HepG2 (cell line): Measurements from ENCODE around the gene ETFA. TPM values are rescaled to one million over a fixed set of nuclear protein-coding genes. Genes with fewer than 3 reads are reported as not detected.
A peak's percentile ranks its signal among the peaks of the same experiment; 100 is the strongest.

Source experiments
- ATAD3A ChIP-seq: sonication (generic); formaldehyde crosslinking; IDR thresholded peaks from 2 replicates; pipeline ENCODE4 v1.4.0; 2020; ENCODE audit warnings: missing genetic modification reagents
- BATF2 ChIP-seq: sonication (generic); formaldehyde crosslinking; IDR thresholded peaks from 2 replicates; pipeline ENCODE4 v1.8.0; 2022; ENCODE audit warnings: mild to moderate bottlenecking, missing genetic modification reagents, moderate library complexity
- CENPT ChIP-seq: sonication (generic); formaldehyde crosslinking; IDR thresholded peaks from 2 replicates; pipeline ENCODE4 v1.8.0; 2022; ENCODE audit warnings: low read depth, mild to moderate bottlenecking, moderate library complexity, missing genetic modification reagents
- CREB1 ChIP-seq, 2 experiments: fragments of 450-650 bp in 1 of 2; IDR thresholded peaks; 2 replicates each; pipeline ENCODE4 v1.6.1; 2016 to 2017; ENCODE audit warnings: control low read depth in 1 of 2, mild to moderate bottlenecking in 1 of 2, missing compliant biosample characterization in 1 of 2, missing genetic modification characterization in 1 of 2
- CTCF ChIP-seq: sonication (generic); formaldehyde crosslinking; IDR thresholded peaks from 2 replicates; pipeline ENCODE4 v1.5.0; 2020; ENCODE audit warnings: mild to moderate bottlenecking, missing genetic modification reagents, moderate library complexity
- DMAP1 ChIP-seq: IDR thresholded peaks from 2 replicates; pipeline ENCODE4 v1.6.1; 2016
- ETV5 ChIP-seq: IDR thresholded peaks from 2 replicates; pipeline ENCODE4 v1.6.1; 2018; ENCODE audit warnings: missing biosample characterization, missing genetic modification reagents, inconsistent platforms, borderline replicate concordance
- HNRNPUL1 ChIP-seq: fragments of 200-400 bp; formaldehyde crosslinking; IDR thresholded peaks from 2 replicates; pipeline ENCODE4 v1.6.1; 2017; ENCODE audit warnings: low read depth, mild to moderate bottlenecking, low read length, moderate library complexity
- JARID2 ChIP-seq: sonication (generic); formaldehyde crosslinking; IDR thresholded peaks from 2 replicates; pipeline ENCODE4 v1.8.1; 2023; ENCODE audit warnings: missing genetic modification reagents, inconsistent platforms; ENCODE audit not compliant: insufficient replicate concordance
- KLF9 ChIP-seq: IDR thresholded peaks from 2 replicates; pipeline ENCODE4 v1.6.1; 2016; ENCODE audit warnings: low read depth
- NFYB ChIP-seq: sonication (generic); formaldehyde crosslinking; IDR thresholded peaks from 2 replicates; pipeline ENCODE4 v1.4.0; 2020; ENCODE audit warnings: missing genetic modification reagents
- NONO ChIP-seq, 2 experiments: fragments of 450-650 bp in 1 of 2; sonication (generic) in 1 of 2; formaldehyde crosslinking in 1 of 2; IDR thresholded peaks in 1 of 2; conservative IDR thresholded peaks in 1 of 2; 2 replicates each; pipeline versions ENCODE4 v1.6.1 to v1.8.0; 2017 to 2022; ENCODE audit warnings: mild to moderate bottlenecking in 1 of 2, missing genetic modification reagents in 1 of 2, moderate library complexity in 1 of 2
- NR0B2 ChIP-seq: sonication (generic); formaldehyde crosslinking; IDR thresholded peaks from 2 replicates; pipeline ENCODE4 v1.4.0; 2020; ENCODE audit warnings: mild to moderate bottlenecking, missing genetic modification reagents
- NR1H2 ChIP-seq: sonication (generic); formaldehyde crosslinking; IDR thresholded peaks from 2 replicates; pipeline ENCODE4 v1.8.1; 2022; ENCODE audit warnings: low read depth, missing genetic modification reagents, borderline replicate concordance
- TCF7L2 ChIP-seq: IDR thresholded peaks from 2 replicates; pipeline ENCODE4 v1.6.1; 2011; ENCODE audit warnings: mild to moderate bottlenecking, low read depth, low read length, moderate library complexity
- THAP7 ChIP-seq: sonication (generic); formaldehyde crosslinking; IDR thresholded peaks from 2 replicates; pipeline ENCODE4 v1.8.1; 2023; ENCODE audit warnings: mild to moderate bottlenecking, missing genetic modification reagents
- THYN1 ChIP-seq: sonication (generic); formaldehyde crosslinking; IDR thresholded peaks from 2 replicates; pipeline ENCODE4 v1.8.1; 2023; ENCODE audit warnings: low read depth, mild to moderate bottlenecking, moderate library complexity, missing genetic modification reagents, borderline replicate concordance
- TSC22D2 ChIP-seq: sonication (generic); formaldehyde crosslinking; IDR thresholded peaks from 2 replicates; pipeline ENCODE4 v1.5.1; 2020; ENCODE audit warnings: missing genetic modification reagents, mild to moderate bottlenecking, borderline replicate concordance
- ZBTB2 ChIP-seq: sonication (generic); formaldehyde crosslinking; IDR thresholded peaks from 2 replicates; pipeline ENCODE4 v1.8.0; 2022; ENCODE audit warnings: low read depth, missing genetic modification reagents
- ZEB1 ChIP-seq: IDR thresholded peaks from 2 replicates; pipeline ENCODE4 v1.6.1; 2012; ENCODE audit warnings: mild to moderate bottlenecking, low read depth, inconsistent platforms; ENCODE audit not compliant: insufficient replicate concordance
- ZNF547 ChIP-seq: sonication (generic); formaldehyde crosslinking; IDR thresholded peaks from 2 replicates; pipeline ENCODE4 v1.5.1; 2020; ENCODE audit warnings: mild to moderate bottlenecking, missing genetic modification reagents
- ZNF576 ChIP-seq: sonication (generic); formaldehyde crosslinking; IDR thresholded peaks from 2 replicates; pipeline ENCODE4 v1.4.0; 2020; ENCODE audit warnings: mild to moderate bottlenecking, missing genetic modification reagents
- ZNF816 ChIP-seq: sonication (generic); formaldehyde crosslinking; IDR thresholded peaks from 2 replicates; pipeline ENCODE4 v1.8.0; 2022; ENCODE audit warnings: missing genetic modification reagents, mild to moderate bottlenecking, borderline replicate concordance
- polyA plus RNA-seq, 8 experiments: library from polyadenylated mRNA; depleted of rRNA in 3 of 8; stranded (reverse) in 7 of 8; unstranded in 1 of 8; fragments of >200 nt; fragmentation: Illumina TruSeq in 4 of 8; extraction: Trizol in 4 of 8; gene quantifications; 2 replicates each; pipeline versions ENCODE4 v1.2.1 to v1.2.3, GENCODE V29; 2011 to 2016; ENCODE audit warnings: low read depth in 4 of 8, missing spikeins in 1 of 8, mixed read lengths in 1 of 8; ENCODE audit not compliant: insufficient read depth in 1 of 8
- total RNA-seq, 5 experiments: library from RNA; depleted of rRNA; stranded (reverse); fragments of >200 nt; fragmentation: Illumina TruSeq; extraction: Trizol; gene quantifications; 2 replicates each; pipeline ENCODE4 v1.2.3, GENCODE V29; 2016; ENCODE audit warnings: low read depth in 1 of 5

The ETFA gene
- total and polyA plus RNA-seq, 2 of the 13 experiments (the other 11 are each of a cell fraction or from before 2014, with no cell fraction given), result 291 to 396 TPM

- TF ChIP-seq NFYB (no peak), CENPT (CRISPR knock-in tag) (no peak), NONO (IDR thresholded peaks at IDR 0.05) (no peak), NONO (CRISPR knock-in tag; conservative IDR thresholded peaks at IDR 0.05) (0 out of 2 replicates have a peak, but pooled peaks have one; percentile 28), TCF7L2 (no peak), ETV5 (CRISPR knock-in tag) (no peak), ZNF816 (no peak), DMAP1 (CRISPR knock-in tag) (no peak), CREB1 (IDR thresholded peaks at IDR 0.05) (no peak), CREB1 (CRISPR knock-in tag; IDR thresholded peaks at IDR 0.05) (no peak), ZBTB2 (0 out of 2 replicates have a peak, but pooled peaks have one; percentile 34), JARID2 (CRISPR knock-in tag) (no peak), ATAD3A (no peak), KLF9 (no peak), BATF2 (CRISPR knock-in tag) (peak; percentile 69; the same call in 1 of the 2 replicates), THYN1 (no peak), ZNF547 (CRISPR knock-in tag) (no peak), ZEB1 (no peak), HNRNPUL1 (no peak), NR1H2 (no peak), ZNF576 (no peak), TSC22D2 (CRISPR knock-in tag) (no peak), THAP7 (CRISPR knock-in tag) (no peak), NR0B2 (no peak), CTCF (CRISPR knock-in tag) (no peak)
Observed at GRCh38 chr15:76177491-76178040, 133.7 kb downstream of the ETFA start (continued).
